Measurements from ENCODE around the gene CCDC183. TPM values are rescaled to one million over a fixed set of nuclear protein-coding genes. Genes with fewer than 3 reads are reported as not detected.

The CCDC183 gene
- total RNA-seq, 2 donors from 2014 or later, result 2.4 to 20.0 TPM

DNA sequence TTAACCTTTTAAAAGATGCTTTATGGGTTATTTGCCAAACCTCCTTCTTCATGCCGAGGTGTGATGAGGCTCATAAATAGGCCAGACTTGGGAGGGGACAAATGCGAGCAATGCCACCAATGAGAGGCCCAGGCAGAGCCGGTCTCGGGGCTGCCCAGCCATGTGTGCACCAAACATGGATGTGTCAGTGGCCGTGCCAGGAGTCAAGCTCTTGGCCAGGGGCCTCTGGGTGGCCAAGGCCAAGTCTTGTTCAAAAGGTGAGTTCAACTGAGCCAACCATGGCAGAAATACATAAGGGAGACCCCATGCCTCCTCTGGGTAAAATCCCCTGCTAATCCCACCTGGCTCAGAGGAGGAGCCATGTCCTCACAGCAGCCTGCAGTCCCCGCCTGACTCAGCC lies 20.9 kb upstream of the CCDC183 start:
- no peaks in the 10 kb centered on the region for H3K36me3 ChIP-seq
- no peaks in the 10 kb centered on the region for H3K9me3 ChIP-seq
- intact Hi-C loops (cut with DNase I), result no loop called here
- no peak overlapping the region for H3K27ac ChIP-seq
- TF ChIP-seq, protein P1, sequence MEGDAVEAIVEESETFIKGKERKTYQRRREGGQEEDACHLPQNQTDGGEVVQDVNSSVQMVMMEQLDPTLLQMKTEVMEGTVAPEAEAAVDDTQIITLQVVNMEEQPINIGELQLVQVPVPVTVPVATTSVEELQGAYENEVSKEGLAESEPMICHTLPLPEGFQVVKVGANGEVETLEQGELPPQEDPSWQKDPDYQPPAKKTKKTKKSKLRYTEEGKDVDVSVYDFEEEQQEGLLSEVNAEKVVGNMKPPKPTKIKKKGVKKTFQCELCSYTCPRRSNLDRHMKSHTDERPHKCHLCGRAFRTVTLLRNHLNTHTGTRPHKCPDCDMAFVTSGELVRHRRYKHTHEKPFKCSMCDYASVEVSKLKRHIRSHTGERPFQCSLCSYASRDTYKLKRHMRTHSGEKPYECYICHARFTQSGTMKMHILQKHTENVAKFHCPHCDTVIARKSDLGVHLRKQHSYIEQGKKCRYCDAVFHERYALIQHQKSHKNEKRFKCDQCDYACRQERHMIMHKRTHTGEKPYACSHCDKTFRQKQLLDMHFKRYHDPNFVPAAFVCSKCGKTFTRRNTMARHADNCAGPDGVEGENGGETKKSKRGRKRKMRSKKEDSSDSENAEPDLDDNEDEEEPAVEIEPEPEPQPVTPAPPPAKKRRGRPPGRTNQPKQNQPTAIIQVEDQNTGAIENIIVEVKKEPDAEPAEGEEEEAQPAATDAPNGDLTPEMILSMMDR (IDR thresholded peaks at IDR 0.05), result no peak
- H3K9ac ChIP-seq (ENCODE audit: low read depth in 2 of 2, low read length in 2 of 2), result no peak overlapping the region
- no peaks in the 10 kb centered on the region for H3K27me3 ChIP-seq
- H3K4me3 ChIP-seq, result no peak overlapping the region
- H3K4me1 ChIP-seq, result peaks cover 3% of the 10 kb centered on the region
- no peak for DNase-seq

DNA sequence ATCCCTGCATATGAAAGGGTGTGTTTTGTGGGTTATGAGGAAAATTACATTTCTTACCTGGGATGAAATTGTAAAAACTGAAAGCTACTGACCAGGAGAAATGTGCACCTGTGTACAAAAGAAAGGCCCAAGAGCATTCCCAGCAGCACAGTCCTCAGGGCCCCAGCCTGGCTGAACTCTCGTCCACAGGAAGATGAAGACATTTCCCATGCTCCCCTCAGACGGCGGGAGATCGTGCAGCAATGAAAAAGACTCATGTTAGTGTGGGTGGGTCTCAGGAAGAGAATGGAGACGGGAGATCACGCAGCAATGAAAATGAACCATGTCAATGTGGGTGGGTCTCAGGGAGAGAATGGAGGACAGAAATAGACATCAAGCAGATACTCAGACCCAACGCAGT lies 19.2 kb upstream of the CCDC183 start:
- intact Hi-C loops (cut with DNase I), result no loop called here
- H3K36me3 ChIP-seq, result no peaks in the 10 kb centered on the region
- DNase-seq, result no peak
- H3K27ac ChIP-seq, result peak overlapping the region; percentile 40
- H3K9ac ChIP-seq (ENCODE audit: low read depth in 2 of 2, low read length in 2 of 2), result no peak overlapping the region
- peaks cover 3% of the 10 kb centered on the region for H3K4me1 ChIP-seq
- H3K4me3 ChIP-seq, result no peak overlapping the region
- H3K9me3 ChIP-seq, result no peaks in the 10 kb centered on the region
- no peaks in the 10 kb centered on the region for H3K27me3 ChIP-seq
- TF ChIP-seq, protein P1 (IDR thresholded peaks at IDR 0.05), result no peak

DNA sequence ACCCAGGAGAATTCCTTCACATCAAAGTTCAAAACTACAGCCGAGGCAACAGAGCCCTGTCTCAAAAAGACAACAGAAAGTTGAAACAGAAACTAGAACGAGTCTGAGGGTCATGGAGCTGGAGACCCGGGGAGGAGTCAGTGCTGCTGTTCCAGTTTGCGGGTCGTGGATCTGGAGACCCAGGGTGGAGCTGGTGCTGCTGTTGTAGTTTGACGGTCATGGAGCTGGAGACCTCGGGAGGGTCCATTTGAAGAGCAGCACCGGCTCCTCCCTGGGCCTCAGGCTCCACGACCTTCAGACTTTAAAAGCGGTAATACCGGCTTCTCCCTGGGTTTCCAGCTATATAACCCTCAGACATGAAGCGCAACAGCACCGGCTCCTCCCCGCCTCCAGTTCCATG lies 18.8 kb upstream of the CCDC183 start:
- TF ChIP-seq, protein P1 (IDR thresholded peaks at IDR 0.05), result no peak
- Histone ChIP-seq H3K4me3 (no peak overlapping the region), H3K27me3 (no peaks in the 10 kb centered on the region), H3K9me3 (no peaks in the 10 kb centered on the region), H3K4me1 (peaks cover 3% of the 10 kb centered on the region), H3K36me3 (no peaks in the 10 kb centered on the region), H3K27ac (peak overlapping the region; percentile 40), H3K9ac (ENCODE audit: low read depth in 2 of 2, low read length in 2 of 2) (no peak overlapping the region)
- intact Hi-C loops (cut with DNase I), result no loop called here
- DNase-seq, result peak; percentile 73

DNA sequence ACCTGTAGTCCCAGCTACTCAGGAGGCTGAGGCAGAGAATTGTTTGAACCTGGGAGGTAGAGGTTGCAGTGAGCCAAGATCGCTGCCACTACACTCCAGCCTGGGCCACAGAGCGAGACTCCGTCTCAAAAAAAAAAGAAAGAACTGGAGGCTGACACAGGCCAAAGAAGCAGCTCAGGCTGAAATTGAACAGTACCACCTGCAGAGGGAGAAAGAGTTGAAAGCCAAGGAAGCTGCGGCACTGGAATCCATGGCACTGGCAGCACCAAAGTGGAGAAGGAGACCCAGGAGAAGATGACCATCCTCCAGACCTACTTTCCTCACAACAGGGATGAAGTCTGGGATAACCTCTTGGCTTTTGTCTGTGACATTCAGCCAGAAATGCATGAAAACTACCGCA lies 16.3 kb upstream of the CCDC183 start:
- intact Hi-C loops (cut with DNase I), result no loop called here

DNA sequence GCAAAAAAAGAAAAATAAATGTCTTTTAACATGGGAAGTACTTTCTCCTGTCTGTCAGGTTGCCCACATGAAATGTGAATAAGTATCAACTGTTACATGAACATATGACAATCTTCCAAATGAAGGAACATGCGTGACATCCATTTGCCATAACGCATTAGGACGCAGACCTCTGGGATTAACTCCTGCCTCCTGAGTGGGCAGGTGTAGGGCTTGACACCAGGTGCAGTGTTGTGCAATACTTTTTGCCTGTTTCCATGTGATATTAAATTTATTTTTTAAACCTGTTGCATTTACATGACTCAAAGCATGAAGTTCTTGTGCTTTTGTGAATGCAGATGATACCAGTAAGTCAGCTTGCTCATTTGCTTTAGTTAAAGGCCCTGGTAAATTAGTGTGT lies 13.7 kb upstream of the CCDC183 start:
- H3K27me3 ChIP-seq, result no peaks in the 10 kb centered on the region
- no peak overlapping the region for H3K9ac ChIP-seq (ENCODE audit: low read depth in 2 of 2, low read length in 2 of 2)
- H3K9me3 ChIP-seq, result no peaks in the 10 kb centered on the region
- intact Hi-C loops (cut with DNase I), result no loop called here
- H3K4me3 ChIP-seq, result no peak overlapping the region
- no peaks in the 10 kb centered on the region for H3K36me3 ChIP-seq
- TF ChIP-seq, protein P1 (IDR thresholded peaks at IDR 0.05), result no peak
- no peaks in the 10 kb centered on the region for H3K4me1 ChIP-seq
- H3K27ac ChIP-seq, result no peak overlapping the region
- no peak for DNase-seq

More for the DNA sequence above, 16.3 kb upstream of the CCDC183 start:
- Histone ChIP-seq H3K9ac (ENCODE audit: low read depth in 2 of 2, low read length in 2 of 2) (no peak overlapping the region), H3K36me3 (no peaks in the 10 kb centered on the region), H3K27ac (no peak overlapping the region), H3K27me3 (no peaks in the 10 kb centered on the region), H3K4me1 (peaks cover 3% of the 10 kb centered on the region), H3K9me3 (no peaks in the 10 kb centered on the region), H3K4me3 (no peak overlapping the region)
- DNase-seq, result no peak
- TF ChIP-seq, protein P1 (IDR thresholded peaks at IDR 0.05), result no peak

All from colonic mucosa (tissue), 4 donors.